GM23338 (cell line): Measurements from ENCODE around the gene SNAPC4. TPM values are rescaled to one million over a fixed set of nuclear protein-coding genes. Genes with fewer than 3 reads are reported as not detected.

Source experiments
- ATAC-seq: fragments of 200-7000 bp; cut with Tn5 transposase; 3 replicates; pipeline ENCODE4 v1.9.1; 2020
- DNase-seq: peaks from one replicate; pipeline ENCODE4 v3.0.0-alpha.2; 2015; ENCODE audit warnings: low spot score
- H2AFZ ChIP-seq: fragments of 200-600 bp; sonication (generic); 2 replicates; pipeline ENCODE4 v1.8.0; 2016; ENCODE audit warnings: antibody characterized with exemption, mild to moderate bottlenecking, moderate library complexity
- H3F3A ChIP-seq: fragments of 200-600 bp; sonication (generic); replicated peaks from 2 replicates; pipeline ENCODE4 v1.8.0; 2017; ENCODE audit warnings: antibody characterized with exemption, mixed run types, low read depth
- H3K27ac ChIP-seq: fragments of 200-600 bp; sonication (generic); 2 replicates; pipeline ENCODE4 v1.6.1; 2016; ENCODE audit warnings: low read depth
- H3K27me3 ChIP-seq: fragments of 200-600 bp; sonication (generic); 2 replicates; pipeline ENCODE4 v1.8.0; 2016; ENCODE audit warnings: mild to moderate bottlenecking, mixed run types, moderate library complexity; ENCODE audit not compliant: insufficient read depth
- H3K36me3 ChIP-seq: fragments of 200-600 bp; sonication (generic); 2 replicates; pipeline ENCODE4 v1.8.0; 2016; ENCODE audit warnings: mild to moderate bottlenecking; ENCODE audit not compliant: insufficient read depth
- H3K4me1 ChIP-seq: fragments of 200-600 bp; sonication (generic); 2 replicates; pipeline ENCODE4 v1.8.0; 2016; ENCODE audit warnings: mild to moderate bottlenecking, moderate library complexity; ENCODE audit not compliant: insufficient read depth
- H3K4me2 ChIP-seq: fragments of 200-600 bp; sonication (generic); 2 replicates; pipeline ENCODE4 v1.7.1; 2017; ENCODE audit warnings: mixed run types
- H3K4me3 ChIP-seq: fragments of 200-600 bp; sonication (generic); 2 replicates; pipeline ENCODE4 v1.6.1; 2016; ENCODE audit warnings: mixed run types
- H3K79me2 ChIP-seq: fragments of 200-600 bp; sonication (generic); replicated peaks from 2 replicates; pipeline ENCODE4 v1.8.0; 2017; ENCODE audit warnings: mild to moderate bottlenecking; ENCODE audit not compliant: insufficient read depth
- H3K9me2 ChIP-seq: fragments of 200-600 bp; sonication (generic); 2 replicates; pipeline ENCODE4 v1.8.0; 2017; ENCODE audit not compliant: insufficient read depth
- H4K20me1 ChIP-seq: fragments of 200-600 bp; sonication (generic); replicated peaks from 2 replicates; pipeline ENCODE4 v1.8.0; 2017; ENCODE audit warnings: mild to moderate bottlenecking; ENCODE audit not compliant: insufficient read depth
- H3K27ac Mint-ChIP-seq: 2 replicates; pipeline ENCODE4 v1.8.0; 2020; ENCODE audit warnings: inconsistent platforms, mild to moderate bottlenecking, moderate library complexity, mixed read lengths
- H3K27me3 Mint-ChIP-seq: 3 replicates; pipeline ENCODE4 v1.8.0; 2022; ENCODE audit warnings: low read depth, mild to moderate bottlenecking, moderate library complexity, mixed read lengths, inconsistent platforms; ENCODE audit not compliant: insufficient read depth, poor library complexity
- H3K36me3 Mint-ChIP-seq: 3 replicates; pipeline ENCODE4 v1.8.0; 2021; ENCODE audit warnings: low read depth, mild to moderate bottlenecking, inconsistent platforms, moderate library complexity, mixed read lengths
- H3K4me1 Mint-ChIP-seq: 3 replicates; pipeline ENCODE4 v1.8.0; 2020; ENCODE audit warnings: mild to moderate bottlenecking, inconsistent platforms, mixed read lengths
- H3K4me3 Mint-ChIP-seq: 3 replicates; pipeline ENCODE4 v1.8.0; 2021; ENCODE audit warnings: moderate library complexity, mild to moderate bottlenecking, inconsistent platforms, mixed read lengths
- H3K9me3 Mint-ChIP-seq: 3 replicates; pipeline ENCODE4 v1.8.0; 2020; ENCODE audit warnings: moderate library complexity, mild to moderate bottlenecking, inconsistent platforms, mixed read lengths
- CREB1 ChIP-seq: fragments of 250-450 bp; sonication (Bioruptor Pico); IDR thresholded peaks from 2 replicates; pipeline ENCODE4 v1.5.0; 2020; ENCODE audit warnings: low read depth, mild to moderate bottlenecking, moderate library complexity
- EZH2phosphoT487 ChIP-seq: fragments of 200-600 bp; sonication (generic); IDR thresholded peaks from one replicate; pipeline ENCODE4 v1.8.1; 2018; ENCODE audit warnings: antibody characterized with exemption; ENCODE audit not compliant: unreplicated experiment
- JUNB ChIP-seq: IDR thresholded peaks from one replicate; pipeline ENCODE4 v1.6.1; 2016; ENCODE audit warnings: antibody characterized with exemption; ENCODE audit not compliant: unreplicated experiment
- NANOG ChIP-seq: IDR thresholded peaks from 2 replicates; pipeline ENCODE4 v1.6.1; 2016; ENCODE audit warnings: antibody characterized with exemption, borderline replicate concordance
- STAT1 ChIP-seq: IDR thresholded peaks from one replicate; pipeline ENCODE4 v1.6.1; 2016; ENCODE audit warnings: antibody characterized with exemption; ENCODE audit not compliant: unreplicated experiment
- ZNF114 ChIP-seq: fragments of 250-450 bp; sonication (Bioruptor Pico); IDR thresholded peaks from 2 replicates; pipeline ENCODE4 v1.5.0; 2020; ENCODE audit warnings: mild to moderate bottlenecking, moderate library complexity
- ZNF331 ChIP-seq: fragments of 250-450 bp; sonication (Bioruptor Pico); IDR thresholded peaks from 2 replicates; pipeline ENCODE4 v1.5.0; 2020; ENCODE audit warnings: low read depth, mild to moderate bottlenecking, moderate library complexity
- ZNF462 ChIP-seq: fragments of 250-450 bp; sonication (Bioruptor Pico); IDR thresholded peaks from 2 replicates; pipeline ENCODE4 v1.5.0; 2020; ENCODE audit warnings: mild to moderate bottlenecking, moderate library complexity
- polyA plus RNA-seq: library from polyadenylated mRNA; unstranded; fragments of >200 nt; fragmentation: Nextera tagmentation; extraction: Ambion mirVana; gene quantifications from 2 replicates; pipeline ENCODE4 v1.2.1, GENCODE V29; 2016
- total RNA-seq: library from RNA; depleted of rRNA; stranded (reverse); fragments of >200 nt; shearing (Covaris generic); gene quantifications from 2 replicates; pipeline ENCODE4 v1.2.3, GENCODE V29; 2014
- TF ChIP-seq, protein P1 (sequence below), 2 experiments: fragments of 200-600 bp in 1 of 2; sonication (generic) in 1 of 2; conservative IDR thresholded peaks; 2 replicates each; pipeline versions ENCODE4 v1.5.1 to v1.6.1; 2016 to 2017; ENCODE audit warnings: antibody characterized with exemption in 2 of 2, low read depth in 2 of 2, mild to moderate bottlenecking in 2 of 2, moderate library complexity in 1 of 2

Gene SNAPC4
- total and polyA plus RNA-seq, 2 experiments from 2014 or later = 8.8 to 22.7 TPM

DNA sequence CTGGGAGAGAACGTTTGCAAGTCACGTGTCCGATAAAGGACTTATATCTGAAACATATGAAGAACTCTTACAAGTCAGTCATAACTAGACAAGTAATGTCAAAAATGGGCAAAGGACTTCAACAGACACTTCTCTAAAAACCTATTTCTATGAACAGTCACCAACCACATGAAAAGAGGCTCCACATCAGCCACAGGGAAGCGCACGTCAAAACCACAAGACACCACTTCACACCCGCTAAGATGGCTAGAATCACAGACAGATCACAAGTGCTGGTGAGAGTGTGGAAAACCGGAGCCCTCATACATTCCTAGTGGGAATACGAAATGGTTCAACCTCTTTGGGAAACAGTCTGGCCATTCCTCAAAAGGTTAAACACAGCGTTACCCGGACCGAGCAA is 15.0 kb downstream of the SNAPC4 start:
- Histone ChIP-seq H3F3A (0 out of 2 replicates have a peak, but pooled peaks cover 3% of the 10 kb centered on the region), H3K4me3 (no peak overlapping the region), H3K4me2 (no peak overlapping the region), H3K36me3 (peaks cover 23% of the 10 kb centered on the region; the same call in 1 of the 2 replicates), H4K20me1 (peaks cover 11% of the 10 kb centered on the region; the same call in 1 of the 2 replicates), H3K27me3 (no peaks in the 10 kb centered on the region), H3K79me2 (no peaks in the 10 kb centered on the region), H3K4me1 (no peaks in the 10 kb centered on the region), H2AFZ (no peak overlapping the region), H3K9me2 (no peaks in the 10 kb centered on the region), H3K27ac (no peak overlapping the region)
- Mint-ChIP-seq H3K9me3 (no peaks in the 10 kb centered on the region), H3K4me1 (no peaks in the 10 kb centered on the region), H3K36me3 (peaks cover 66% of the 10 kb centered on the region), H3K27ac (no peak overlapping the region), H3K27me3 (peaks cover 1% of the 10 kb centered on the region), H3K4me3 (no peak overlapping the region)
- no peak for ATAC-seq
- TF ChIP-seq JUNB = no peak
- no peak for TF ChIP-seq STAT1
- TF ChIP-seq ZNF462 (CRISPR knock-in tag) = no peak
- TF ChIP-seq EZH2phosphoT487 = no peak
- TF ChIP-seq, protein P1, sequence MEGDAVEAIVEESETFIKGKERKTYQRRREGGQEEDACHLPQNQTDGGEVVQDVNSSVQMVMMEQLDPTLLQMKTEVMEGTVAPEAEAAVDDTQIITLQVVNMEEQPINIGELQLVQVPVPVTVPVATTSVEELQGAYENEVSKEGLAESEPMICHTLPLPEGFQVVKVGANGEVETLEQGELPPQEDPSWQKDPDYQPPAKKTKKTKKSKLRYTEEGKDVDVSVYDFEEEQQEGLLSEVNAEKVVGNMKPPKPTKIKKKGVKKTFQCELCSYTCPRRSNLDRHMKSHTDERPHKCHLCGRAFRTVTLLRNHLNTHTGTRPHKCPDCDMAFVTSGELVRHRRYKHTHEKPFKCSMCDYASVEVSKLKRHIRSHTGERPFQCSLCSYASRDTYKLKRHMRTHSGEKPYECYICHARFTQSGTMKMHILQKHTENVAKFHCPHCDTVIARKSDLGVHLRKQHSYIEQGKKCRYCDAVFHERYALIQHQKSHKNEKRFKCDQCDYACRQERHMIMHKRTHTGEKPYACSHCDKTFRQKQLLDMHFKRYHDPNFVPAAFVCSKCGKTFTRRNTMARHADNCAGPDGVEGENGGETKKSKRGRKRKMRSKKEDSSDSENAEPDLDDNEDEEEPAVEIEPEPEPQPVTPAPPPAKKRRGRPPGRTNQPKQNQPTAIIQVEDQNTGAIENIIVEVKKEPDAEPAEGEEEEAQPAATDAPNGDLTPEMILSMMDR (conservative IDR thresholded peaks at IDR 0.05; ENCODE audit: low read depth in 2 of 2) = no peak
- no peak for TF ChIP-seq ZNF114
- no peak for TF ChIP-seq ZNF331 (CRISPR knock-in tag)
- TF ChIP-seq CREB1 (CRISPR knock-in tag) = no peak
- TF ChIP-seq NANOG = no peak
- DNase-seq = no peak
